Neural progenitor cell (in vitro differentiated cells): ENCODE results near the gene WIPF3. TPM values are rescaled to one million over a fixed set of nuclear protein-coding genes. Genes with fewer than 3 reads are reported as not detected.

ENCODE experiments used
- DNase-seq: peaks from one replicate; pipeline ENCODE4 v3.0.0-alpha.2; 2016; ENCODE audit warnings: low spot score
- H2AFZ ChIP-seq: fragments of 200-600 bp; sonication (generic); replicated peaks from 2 replicates; pipeline ENCODE4 v1.6.1; 2016; ENCODE audit warnings: antibody characterized with exemption
- H3F3A ChIP-seq: fragments of 200-600 bp; sonication (generic); 2 replicates; pipeline ENCODE4 v1.6.1; 2016; ENCODE audit warnings: antibody characterized with exemption, low read depth
- H3K27ac ChIP-seq: fragments of 200-600 bp; sonication (generic); 2 replicates; pipeline ENCODE4 v1.5.1; 2016; ENCODE audit warnings: mild to moderate bottlenecking
- H3K27me3 ChIP-seq: fragments of 200-600 bp; sonication (generic); 2 replicates; pipeline ENCODE4 v1.6.1; 2016; ENCODE audit warnings: mild to moderate bottlenecking, moderate library complexity
- H3K36me3 ChIP-seq: fragments of 200-600 bp; sonication (generic); 2 replicates; pipeline ENCODE4 v1.5.1; 2016
- H3K4me1 ChIP-seq: fragments of 200-600 bp; sonication (generic); 2 replicates; pipeline ENCODE4 v1.6.1; 2016; ENCODE audit warnings: mixed run types
- H3K4me2 ChIP-seq: fragments of 200-600 bp; sonication (generic); 2 replicates; pipeline ENCODE4 v1.6.1; 2016
- H3K4me3 ChIP-seq: fragments of 200-600 bp; sonication (generic); 2 replicates; pipeline ENCODE4 v1.5.1; 2016
- H3K79me2 ChIP-seq: fragments of 200-600 bp; sonication (generic); 2 replicates; pipeline ENCODE4 v1.6.1; 2016; ENCODE audit warnings: low read depth
- H3K9ac ChIP-seq: fragments of 200-600 bp; sonication (generic); 2 replicates; pipeline ENCODE4 v1.6.1; 2016
- H3K9me3 ChIP-seq: fragments of 200-600 bp; sonication (generic); 2 replicates; pipeline ENCODE4 v1.5.1; 2016; ENCODE audit warnings: low read depth
- H4K20me1 ChIP-seq: fragments of 200-600 bp; sonication (generic); 2 replicates; pipeline ENCODE4 v1.6.1; 2016; ENCODE audit warnings: low read depth
- H3K27ac Mint-ChIP-seq: 3 replicates; pipeline ENCODE4 v1.8.0; 2021; ENCODE audit warnings: mixed read lengths
- H3K27me3 Mint-ChIP-seq: 2 replicates; pipeline ENCODE4 v1.8.0; 2022; ENCODE audit warnings: low read depth, mild to moderate bottlenecking, inconsistent platforms, moderate library complexity, mixed read lengths; ENCODE audit not compliant: insufficient read depth
- H3K36me3 Mint-ChIP-seq: 3 replicates; pipeline ENCODE4 v1.8.0; 2021; ENCODE audit warnings: mixed read lengths
- H3K4me1 Mint-ChIP-seq: 3 replicates; pipeline ENCODE4 v1.8.0; 2021; ENCODE audit warnings: mixed read lengths
- H3K4me3 Mint-ChIP-seq: 3 replicates; pipeline ENCODE4 v1.8.0; 2021; ENCODE audit warnings: mild to moderate bottlenecking, moderate library complexity, mixed read lengths
- H3K9me3 Mint-ChIP-seq: 3 replicates; pipeline ENCODE4 v1.8.0; 2020; ENCODE audit warnings: mixed read lengths
- EZH2 ChIP-seq: fragments of 200-600 bp; sonication (generic); IDR thresholded peaks from 2 replicates; pipeline ENCODE4 v1.6.1; 2017; ENCODE audit warnings: antibody characterized with exemption, mild to moderate bottlenecking, moderate library complexity
- EZH2phosphoT487 ChIP-seq: fragments of 200-600 bp; sonication (generic); IDR thresholded peaks from 2 replicates; pipeline ENCODE4 v1.6.1; 2017; ENCODE audit warnings: antibody characterized with exemption
- small RNA-seq: library from RNA; depleted of rRNA; stranded (forward); fragments of <200 nt; gene quantifications from one replicate; pipeline ENCODE3, GENCODE V24; 2015
- total RNA-seq: library from RNA; depleted of rRNA; stranded (reverse); fragments of >200 nt; gene quantifications from 2 replicates; pipeline ENCODE4 v1.2.3, GENCODE V29; 2015; ENCODE audit warnings: low replicate concordance
- TF ChIP-seq, protein P1 (sequence below): fragments of 200-600 bp; sonication (generic); IDR thresholded peaks from 2 replicates; pipeline ENCODE4 v1.5.1; 2017; ENCODE audit warnings: antibody characterized with exemption, mild to moderate bottlenecking

Gene WIPF3
- total RNA-seq, 1 donor from 2014 or later, result 5.2 TPM

DNA sequence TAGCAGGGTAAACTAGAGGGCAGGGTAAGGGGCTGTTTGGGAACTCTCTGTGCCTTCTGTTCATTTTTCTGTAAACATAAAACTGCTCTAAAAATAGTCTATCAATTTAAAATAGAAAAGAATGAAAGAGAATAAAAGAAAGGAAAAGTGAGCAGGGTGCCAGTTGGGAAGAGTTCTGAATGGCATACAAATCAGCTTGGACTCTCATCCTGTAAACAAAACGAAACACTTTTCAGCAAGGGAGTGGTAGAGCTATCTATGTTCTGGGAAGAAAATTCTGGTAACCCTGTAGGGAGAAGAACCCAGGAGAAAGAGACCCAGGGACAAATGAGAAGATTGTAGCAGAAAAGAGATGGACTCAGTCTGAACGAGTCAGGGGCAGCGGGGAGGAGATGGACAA is 158.7 kb downstream of the WIPF3 start:
- no peak overlapping the region for H3K27ac Mint-ChIP-seq
- H3K4me1 Mint-ChIP-seq, result peaks cover 26% of the 10 kb centered on the region
- peaks cover 5% of the 10 kb centered on the region for H3K9me3 Mint-ChIP-seq
- Histone ChIP-seq H3K36me3 (peaks cover 5% of the 10 kb centered on the region), H3F3A (peaks cover 4% of the 10 kb centered on the region), H3K27ac (no peak overlapping the region), H2AFZ (no peak overlapping the region), H4K20me1 (peaks cover 4% of the 10 kb centered on the region), H3K79me2 (peaks cover 41% of the 10 kb centered on the region), H3K9me3 (no peaks in the 10 kb centered on the region), H3K9ac (no peak overlapping the region), H3K27me3 (no peaks in the 10 kb centered on the region), H3K4me3 (no peak overlapping the region), H3K4me2 (no peak overlapping the region), H3K4me1 (peaks cover 26% of the 10 kb centered on the region)
- peaks cover 2% of the 10 kb centered on the region for H3K27me3 Mint-ChIP-seq
- peaks cover 48% of the 10 kb centered on the region for H3K36me3 Mint-ChIP-seq
- TF ChIP-seq EZH2 (no peak), EZH2phosphoT487 (no peak)
- TF ChIP-seq, protein P1, sequence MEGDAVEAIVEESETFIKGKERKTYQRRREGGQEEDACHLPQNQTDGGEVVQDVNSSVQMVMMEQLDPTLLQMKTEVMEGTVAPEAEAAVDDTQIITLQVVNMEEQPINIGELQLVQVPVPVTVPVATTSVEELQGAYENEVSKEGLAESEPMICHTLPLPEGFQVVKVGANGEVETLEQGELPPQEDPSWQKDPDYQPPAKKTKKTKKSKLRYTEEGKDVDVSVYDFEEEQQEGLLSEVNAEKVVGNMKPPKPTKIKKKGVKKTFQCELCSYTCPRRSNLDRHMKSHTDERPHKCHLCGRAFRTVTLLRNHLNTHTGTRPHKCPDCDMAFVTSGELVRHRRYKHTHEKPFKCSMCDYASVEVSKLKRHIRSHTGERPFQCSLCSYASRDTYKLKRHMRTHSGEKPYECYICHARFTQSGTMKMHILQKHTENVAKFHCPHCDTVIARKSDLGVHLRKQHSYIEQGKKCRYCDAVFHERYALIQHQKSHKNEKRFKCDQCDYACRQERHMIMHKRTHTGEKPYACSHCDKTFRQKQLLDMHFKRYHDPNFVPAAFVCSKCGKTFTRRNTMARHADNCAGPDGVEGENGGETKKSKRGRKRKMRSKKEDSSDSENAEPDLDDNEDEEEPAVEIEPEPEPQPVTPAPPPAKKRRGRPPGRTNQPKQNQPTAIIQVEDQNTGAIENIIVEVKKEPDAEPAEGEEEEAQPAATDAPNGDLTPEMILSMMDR, result no peak
- H3K4me3 Mint-ChIP-seq, result no peak overlapping the region
- DNase-seq, result no peak

Small RNAs within 50 kb of the gene (small RNA-seq; reads per million reads assigned to genes)
- gene RF01210, result not detected

Other genes starting within 250 kb of the WIPF3 start
- gene PRR15, start 242.7 kb upstream of the WIPF3 start, total RNA-seq, result 0.77 and 1.7 TPM in 2 replicates
- gene SCRN1, start 183.3 kb downstream of the WIPF3 start, total RNA-seq, result 95.9 and 106 TPM in 2 replicates
- 4.0 and 4.5 TPM in 2 replicates for gene FKBP14, start 220.2 kb downstream of the WIPF3 start, total RNA-seq
- 53.5 and 62.7 TPM in 2 replicates for gene PLEKHA8, start 221.9 kb downstream of the WIPF3 start, total RNA-seq